Osteoblast (primary cell): Measurements from ENCODE around the gene NCAPD2. TPM values are rescaled to one million over a fixed set of nuclear protein-coding genes. Genes with fewer than 3 reads are reported as not detected.
A peak's percentile ranks its signal among the peaks of the same experiment; 100 is the strongest.

Source experiments
- DNase-seq: peaks from one replicate; pipeline ENCODE4 v3.0.0; 2011; ENCODE audit warnings: low spot score, mixed read lengths; ENCODE audit not compliant: insufficient read length; ENCODE audit errors: missing footprints
- H2AFZ ChIP-seq: 2 replicates; pipeline ENCODE4 v1.6.0; 2011; ENCODE audit warnings: mild to moderate bottlenecking, low read length
- H3K27ac ChIP-seq: 2 replicates; pipeline ENCODE4 v1.5.1; 2011; ENCODE audit warnings: mild to moderate bottlenecking, low read depth, low read length, moderate library complexity
- H3K27me3 ChIP-seq: 2 replicates; pipeline ENCODE4 v1.6.0; 2012; ENCODE audit warnings: mild to moderate bottlenecking, control low read depth, inconsistent platforms, low read length, moderate library complexity; ENCODE audit not compliant: insufficient read depth
- H3K36me3 ChIP-seq: 2 replicates; pipeline ENCODE4 v1.5.1; 2011; ENCODE audit warnings: mild to moderate bottlenecking, low read length, control low read depth, moderate library complexity; ENCODE audit not compliant: insufficient read depth
- H3K4me1 ChIP-seq: 2 replicates; pipeline ENCODE4 v1.5.1; 2011; ENCODE audit warnings: mild to moderate bottlenecking, low read length, control low read depth, moderate library complexity; ENCODE audit not compliant: insufficient read depth
- H3K4me2 ChIP-seq: 2 replicates; pipeline ENCODE4 v1.6.0; 2011; ENCODE audit warnings: mild to moderate bottlenecking, low read length; ENCODE audit not compliant: insufficient read depth
- H3K4me3 ChIP-seq: fragments of 200-600 bp; sonication (generic); 3 replicates; pipeline ENCODE4 v1.5.1; 2012; ENCODE audit warnings: mild to moderate bottlenecking, low read length, inconsistent platforms; ENCODE audit not compliant: insufficient read depth
- H3K79me2 ChIP-seq: 2 replicates; pipeline ENCODE4 v1.6.0; 2012; ENCODE audit warnings: mild to moderate bottlenecking, low read length, control low read depth, inconsistent platforms; ENCODE audit not compliant: insufficient read depth
- H3K9me3 ChIP-seq: 2 replicates; pipeline ENCODE4 v1.5.1; 2011; ENCODE audit warnings: low read depth, low read length, control low read depth
- H4K20me1 ChIP-seq: 2 replicates; pipeline ENCODE4 v1.6.0; 2012; ENCODE audit warnings: mild to moderate bottlenecking, low read length, control low read depth; ENCODE audit not compliant: insufficient read depth
- total RNA-seq: library from RNA; depleted of rRNA; stranded (reverse); fragments of >200 nt; gene quantifications from 2 replicates; pipeline ENCODE4 v1.2.3, GENCODE V29; 2012
- TF ChIP-seq, protein P1 (sequence below): IDR thresholded peaks from 2 replicates; pipeline ENCODE4 v1.5.1; 2011; ENCODE audit warnings: mild to moderate bottlenecking, low read depth, low read length, moderate library complexity; ENCODE audit errors: extremely low read depth

The NCAPD2 gene
- total RNA-seq, 1 donor, result 21.0 TPM

GRCh38 chr12:6469092-6469491 is 24.8 kb upstream of the NCAPD2 start:
- H3K27ac ChIP-seq, result no peak overlapping the region

GRCh38 chr12:6469609-6470374 is 24.1 kb upstream of the NCAPD2 start:
- Histone ChIP-seq H3K4me2 (peak overlapping the region; percentile 91), H3K4me3 (peak overlapping the region; percentile 95), H3K9me3 (no peaks in the 10 kb centered on the region), H3K27me3 (no peaks in the 10 kb centered on the region), H3K27ac (peak overlapping the region; percentile 36), H3K79me2 (peaks cover 36% of the 10 kb centered on the region), H3K4me1 (peaks cover 30% of the 10 kb centered on the region), H3K36me3 (peaks cover 17% of the 10 kb centered on the region), H4K20me1 (peaks cover 16% of the 10 kb centered on the region), H2AFZ (no peak overlapping the region)
- TF ChIP-seq, protein P1, sequence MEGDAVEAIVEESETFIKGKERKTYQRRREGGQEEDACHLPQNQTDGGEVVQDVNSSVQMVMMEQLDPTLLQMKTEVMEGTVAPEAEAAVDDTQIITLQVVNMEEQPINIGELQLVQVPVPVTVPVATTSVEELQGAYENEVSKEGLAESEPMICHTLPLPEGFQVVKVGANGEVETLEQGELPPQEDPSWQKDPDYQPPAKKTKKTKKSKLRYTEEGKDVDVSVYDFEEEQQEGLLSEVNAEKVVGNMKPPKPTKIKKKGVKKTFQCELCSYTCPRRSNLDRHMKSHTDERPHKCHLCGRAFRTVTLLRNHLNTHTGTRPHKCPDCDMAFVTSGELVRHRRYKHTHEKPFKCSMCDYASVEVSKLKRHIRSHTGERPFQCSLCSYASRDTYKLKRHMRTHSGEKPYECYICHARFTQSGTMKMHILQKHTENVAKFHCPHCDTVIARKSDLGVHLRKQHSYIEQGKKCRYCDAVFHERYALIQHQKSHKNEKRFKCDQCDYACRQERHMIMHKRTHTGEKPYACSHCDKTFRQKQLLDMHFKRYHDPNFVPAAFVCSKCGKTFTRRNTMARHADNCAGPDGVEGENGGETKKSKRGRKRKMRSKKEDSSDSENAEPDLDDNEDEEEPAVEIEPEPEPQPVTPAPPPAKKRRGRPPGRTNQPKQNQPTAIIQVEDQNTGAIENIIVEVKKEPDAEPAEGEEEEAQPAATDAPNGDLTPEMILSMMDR, result no peak
- DNase-seq, result peak; percentile 77

More at GRCh38 chr12:6469092-6469491, 24.8 kb upstream of the NCAPD2 start:
- H3K9me3 ChIP-seq, result no peaks in the 10 kb centered on the region
- no peaks in the 10 kb centered on the region for H3K27me3 ChIP-seq
- peaks cover 30% of the 10 kb centered on the region for H3K4me1 ChIP-seq
- TF ChIP-seq, protein P1, result no peak
- peaks cover 24% of the 10 kb centered on the region for H3K36me3 ChIP-seq
- H3K4me2 ChIP-seq, result peak overlapping the region; percentile 91
- peak overlapping the region; percentile 95 for H3K4me3 ChIP-seq
- no peak overlapping the region for H2AFZ ChIP-seq
- no peak for DNase-seq
- H4K20me1 ChIP-seq, result peaks cover 16% of the 10 kb centered on the region
- H3K79me2 ChIP-seq, result peaks cover 36% of the 10 kb centered on the region

GRCh38 chr12:6470375-6471163 is 23.3 kb upstream of the NCAPD2 start, which contains the start of gene VAMP1:
Gene VAMP1, minus strand, starts transcription at chr12:6470677. Its CDS starts 146 bp downstream, at chr12:6470531.
- DNase-seq, result peak; percentile 99
- H3K27me3 ChIP-seq, result no peaks in the 10 kb centered on the region
- H3K27ac ChIP-seq, result peak within 1 kb of the TSS; percentile 36
- H4K20me1 ChIP-seq, result peaks cover 16% of the 10 kb centered on the region
- peak within 1 kb of the TSS; percentile 95 for H3K4me3 ChIP-seq
- peaks cover 30% of the 10 kb centered on the region for H3K4me1 ChIP-seq
- peak within 1 kb of the TSS; percentile 99 for H2AFZ ChIP-seq
- TF ChIP-seq, protein P1, result no peak
- H3K4me2 ChIP-seq, result peak within 1 kb of the TSS; percentile 91
- H3K36me3 ChIP-seq, result peaks cover 13% of the 10 kb centered on the region
- H3K9me3 ChIP-seq, result no peaks in the 10 kb centered on the region
- H3K79me2 ChIP-seq, result peaks cover 36% of the 10 kb centered on the region

DNA sequence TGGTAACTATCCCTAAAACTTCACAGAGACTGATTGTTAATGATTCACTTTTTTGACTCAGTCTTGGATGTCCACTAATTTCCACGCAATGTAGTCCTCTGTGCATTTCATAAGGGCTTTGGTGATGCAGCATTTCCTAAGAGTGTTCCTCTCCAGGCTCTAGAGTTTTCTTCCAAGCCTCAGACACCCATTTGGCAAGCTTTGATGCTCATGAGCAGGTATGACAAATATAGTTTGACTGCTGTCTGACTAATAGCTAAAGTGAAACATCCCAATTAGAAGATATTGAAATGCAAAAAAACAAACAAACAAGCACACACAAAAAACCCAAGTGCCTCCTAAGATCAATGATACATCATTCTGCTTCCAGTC is 21.9 kb upstream of the NCAPD2 start:
- H3K79me2 ChIP-seq, result peaks cover 29% of the 10 kb centered on the region
- H3K4me1 ChIP-seq, result peaks cover 35% of the 10 kb centered on the region
- H3K27me3 ChIP-seq, result no peaks in the 10 kb centered on the region
- H3K4me3 ChIP-seq, result no peak overlapping the region
- peaks cover 10% of the 10 kb centered on the region for H4K20me1 ChIP-seq
- TF ChIP-seq, protein P1, result no peak
- H3K36me3 ChIP-seq, result no peaks in the 10 kb centered on the region
- H3K4me2 ChIP-seq, result no peak overlapping the region
- H3K27ac ChIP-seq, result no peak overlapping the region
- H3K9me3 ChIP-seq, result no peaks in the 10 kb centered on the region
- peak; percentile 91 for DNase-seq
- H2AFZ ChIP-seq, result no peak overlapping the region
